AG10803 (cell line): ENCODE results near the gene SWI5.
A peak's percentile ranks its signal among the peaks of the same experiment; 100 is the strongest.

Experiments used
- DNase-seq: peaks from one replicate; pipeline ENCODE4 v3.0.0; 2010; ENCODE audit warnings: low read depth
- H3K4me3 ChIP-seq: 2 replicates; pipeline ENCODE4 v1.5.1; 2011; ENCODE audit warnings: mild to moderate bottlenecking, low read length, control low read depth
- CTCF ChIP-seq: conservative IDR thresholded peaks from 2 replicates; pipeline ENCODE4 v1.5.1; 2011; ENCODE audit warnings: mild to moderate bottlenecking, low read length, control low read depth, inconsistent platforms

The SWI5 gene

GRCh38 chr9:128285033-128285784 lies 9.1 kb downstream of the SWI5 start:
- DNase-seq: no peak
- H3K4me3 ChIP-seq: no peak overlapping the region
- TF ChIP-seq CTCF: no peak

GRCh38 chr9:128286440-128286839 lies 10.4 kb downstream of the SWI5 start:
- peak; percentile 36 for DNase-seq
- no peak for TF ChIP-seq CTCF
- no peak overlapping the region for H3K4me3 ChIP-seq

GRCh38 chr9:128288273-128289004 lies 12.4 kb downstream of the SWI5 start:
- no peak overlapping the region for H3K4me3 ChIP-seq
- TF ChIP-seq CTCF: no peak
- DNase-seq: no peak

- TF ChIP-seq CTCF: no peak
- DNase-seq: no peak
- no peak overlapping the region for H3K4me3 ChIP-seq
These were observed 15.9 kb downstream of the SWI5 start for GRCh38 chr9:128292009-128292408.

GRCh38 chr9:128293091-128293490 lies 17.0 kb downstream of the SWI5 start:
- TF ChIP-seq CTCF: no peak
- no peak for DNase-seq

GRCh38 chr9:128294142-128294541 lies 18.1 kb downstream of the SWI5 start:
- H3K4me3 ChIP-seq: no peak overlapping the region
- TF ChIP-seq CTCF: no peak
- DNase-seq: no peak

More at GRCh38 chr9:128293091-128293490, 17.0 kb downstream of the SWI5 start:
- no peak overlapping the region for H3K4me3 ChIP-seq
